Activated naive CD4-positive, alpha-beta T cell treated with anti-CD3 and anti-CD28 coated beads, Interleukin-2, amount 50 U/mL, for 72 hours (primary cell): ENCODE results near the gene SFTA2. TPM values are rescaled to one million over a fixed set of nuclear protein-coding genes. Genes with fewer than 3 reads are reported as not detected.

Experiments
- ATAC-seq, 2 donors: fragments of 150-1000 bp; cut with Tn5 transposase; 2 replicates each; pipeline ENCODE4 v1.10.0; 2021; ENCODE audit warnings: mild to moderate bottlenecking in 2 of 2, moderate library complexity in 2 of 2
- DNase-seq, 2 donors: peaks; one replicate each; pipeline ENCODE4 v3.0.0; 2021 to 2022; ENCODE audit warnings: low spot score in 2 of 2
- H3K27ac Mint-ChIP-seq, 2 donors: one replicate each; pipeline ENCODE4 v1.8.0; 2022; ENCODE audit warnings: mild to moderate bottlenecking in 2 of 2, mixed read lengths in 2 of 2
- H3K36me3 Mint-ChIP-seq, 2 donors: one replicate each; pipeline ENCODE4 v1.8.0; 2022; ENCODE audit warnings: mixed read lengths in 2 of 2
- H3K9me3 Mint-ChIP-seq, 2 donors: one replicate each; pipeline ENCODE4 v1.8.0; 2022; ENCODE audit warnings: mixed read lengths in 2 of 2
- total RNA-seq, 2 donors: library from RNA; stranded (reverse); gene quantifications; one replicate each; pipeline ENCODE4 v1.2.3, GENCODE V29; 2022

Gene SFTA2
- total RNA-seq, 2 donors from 2014 or later, result not detected

DNA sequence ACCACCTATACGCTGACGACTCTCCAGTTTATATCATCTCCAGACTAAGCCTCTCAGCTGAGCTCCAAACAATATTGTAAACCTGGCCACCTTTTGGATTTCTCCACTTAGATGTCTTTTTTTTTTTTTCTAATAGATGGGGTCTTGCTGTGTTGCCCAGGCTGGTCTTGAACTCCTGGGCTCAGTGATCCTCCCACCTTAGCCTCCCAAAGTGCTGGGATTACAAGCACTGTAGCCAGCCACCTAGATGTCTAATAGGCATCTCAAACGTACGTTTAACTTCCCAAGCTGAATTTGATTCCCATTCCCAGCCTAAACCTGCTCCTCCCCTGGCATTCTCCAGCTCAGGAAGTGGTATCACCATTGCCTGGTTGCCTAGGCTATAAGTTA, 42.5 kb downstream of the SFTA2 start:
- Mint-ChIP-seq H3K27ac (no peak overlapping the region), H3K36me3 (no peaks in the 10 kb centered on the region), H3K9me3 (no peaks in the 10 kb centered on the region)
- DNase-seq (no peak), ATAC-seq (no peak)

DNA sequence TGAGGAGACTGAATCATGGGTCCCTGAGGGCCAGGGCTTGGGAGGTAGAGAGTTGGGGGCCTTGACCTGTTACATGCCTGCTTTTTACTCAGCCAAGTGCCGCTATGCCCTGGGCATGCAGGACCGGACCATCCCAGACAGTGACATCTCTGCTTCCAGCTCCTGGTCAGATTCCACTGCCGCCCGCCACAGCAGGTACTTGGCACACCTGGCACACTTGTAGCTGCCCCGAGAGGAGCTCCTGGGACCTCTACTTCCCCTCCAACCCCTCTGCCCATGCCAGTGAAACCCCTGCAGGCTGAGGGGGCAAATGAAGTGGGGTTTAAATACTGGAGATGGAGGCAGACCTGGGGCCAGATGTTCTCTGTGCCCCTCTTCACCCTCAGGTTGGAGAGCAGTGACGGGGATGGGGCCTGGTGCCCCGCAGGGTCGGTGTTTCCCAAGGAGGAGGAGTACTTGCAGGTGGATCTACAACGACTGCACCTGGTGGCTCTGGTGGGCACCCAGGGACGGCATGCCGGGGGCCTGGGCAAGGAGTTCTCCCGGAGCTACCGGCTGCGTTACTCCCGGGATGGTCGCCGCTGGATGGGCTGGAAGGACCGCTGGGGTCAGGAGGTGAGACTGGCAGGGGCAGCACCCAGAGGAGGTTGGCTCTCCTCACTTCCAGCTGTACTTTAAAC, 43.0 kb downstream of the SFTA2 start:
- no peak for DNase-seq

DNA sequence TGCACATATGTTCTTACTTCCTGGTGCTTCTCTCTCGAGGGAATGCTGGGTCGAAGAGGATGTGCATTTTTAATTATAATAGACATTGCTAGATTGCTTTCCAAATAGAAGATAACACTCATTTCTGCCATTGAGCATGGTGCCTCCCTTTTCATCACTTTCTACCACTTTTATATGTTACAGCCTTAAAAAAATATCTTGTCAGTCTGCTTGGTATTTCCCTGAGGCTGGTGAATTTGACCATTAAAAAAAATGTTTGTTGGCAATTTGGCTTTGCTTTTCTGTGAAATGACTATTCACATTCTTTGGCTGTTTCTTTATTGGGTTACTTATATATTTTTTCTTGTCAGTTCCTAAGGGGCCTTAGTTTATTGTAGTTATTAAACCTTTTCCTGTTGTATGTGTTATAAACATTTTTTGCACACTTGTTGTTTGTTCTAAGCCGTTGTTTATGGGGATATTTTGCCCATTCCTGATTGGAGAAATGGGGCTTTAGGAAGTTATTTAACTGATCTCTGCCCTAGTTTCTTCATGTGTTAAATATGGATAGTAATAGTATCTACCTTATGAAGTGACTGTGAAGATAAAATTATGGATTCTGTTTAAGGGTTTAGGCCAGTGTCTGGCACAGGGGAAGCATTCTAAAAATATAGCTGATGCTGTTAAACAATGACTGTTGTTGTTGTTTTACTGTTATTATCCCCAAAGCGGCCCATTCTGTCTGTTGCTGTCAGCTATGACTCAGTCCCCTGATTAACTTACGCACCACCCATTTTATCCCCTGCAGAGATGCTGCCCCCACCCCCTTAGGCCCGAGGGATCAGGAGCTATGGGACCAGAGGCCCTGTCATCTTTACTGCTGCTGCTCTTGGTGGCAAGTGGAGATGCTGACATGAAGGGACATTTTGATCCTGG, 43.8 kb downstream of the SFTA2 start:
- H3K9me3 Mint-ChIP-seq, result no peaks in the 10 kb centered on the region
- ATAC-seq, result no peak
- DNase-seq, result no peak
- no peak overlapping the region for H3K27ac Mint-ChIP-seq
- H3K36me3 Mint-ChIP-seq, result no peaks in the 10 kb centered on the region

More for the DNA sequence above, 43.0 kb downstream of the SFTA2 start:
- H3K27ac Mint-ChIP-seq, result no peak overlapping the region
- no peaks in the 10 kb centered on the region for H3K9me3 Mint-ChIP-seq
- ATAC-seq, result no peak
- H3K36me3 Mint-ChIP-seq, result no peaks in the 10 kb centered on the region

DNA sequence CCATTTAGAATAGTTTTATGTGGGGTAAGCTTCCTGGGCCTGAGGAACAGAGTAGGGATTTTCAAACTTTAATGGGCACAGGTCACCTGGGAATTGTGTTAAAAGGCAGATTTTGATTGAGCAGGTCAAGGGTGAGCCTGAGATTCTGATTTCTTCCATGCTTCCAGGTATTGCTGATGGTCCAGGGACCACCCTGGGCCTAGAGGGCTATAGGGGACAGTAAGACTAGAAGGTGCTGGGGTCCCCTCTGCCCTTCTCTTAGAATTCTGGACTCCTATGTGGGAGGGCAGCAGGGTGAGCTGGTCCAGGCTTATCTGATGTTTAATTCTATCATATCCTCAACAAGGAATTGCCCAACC, 45.1 kb downstream of the SFTA2 start:
- no peaks in the 10 kb centered on the region for H3K9me3 Mint-ChIP-seq
- H3K36me3 Mint-ChIP-seq, result no peaks in the 10 kb centered on the region
- H3K27ac Mint-ChIP-seq, result no peak overlapping the region
- DNase-seq (no peak), ATAC-seq (no peak)

DNA sequence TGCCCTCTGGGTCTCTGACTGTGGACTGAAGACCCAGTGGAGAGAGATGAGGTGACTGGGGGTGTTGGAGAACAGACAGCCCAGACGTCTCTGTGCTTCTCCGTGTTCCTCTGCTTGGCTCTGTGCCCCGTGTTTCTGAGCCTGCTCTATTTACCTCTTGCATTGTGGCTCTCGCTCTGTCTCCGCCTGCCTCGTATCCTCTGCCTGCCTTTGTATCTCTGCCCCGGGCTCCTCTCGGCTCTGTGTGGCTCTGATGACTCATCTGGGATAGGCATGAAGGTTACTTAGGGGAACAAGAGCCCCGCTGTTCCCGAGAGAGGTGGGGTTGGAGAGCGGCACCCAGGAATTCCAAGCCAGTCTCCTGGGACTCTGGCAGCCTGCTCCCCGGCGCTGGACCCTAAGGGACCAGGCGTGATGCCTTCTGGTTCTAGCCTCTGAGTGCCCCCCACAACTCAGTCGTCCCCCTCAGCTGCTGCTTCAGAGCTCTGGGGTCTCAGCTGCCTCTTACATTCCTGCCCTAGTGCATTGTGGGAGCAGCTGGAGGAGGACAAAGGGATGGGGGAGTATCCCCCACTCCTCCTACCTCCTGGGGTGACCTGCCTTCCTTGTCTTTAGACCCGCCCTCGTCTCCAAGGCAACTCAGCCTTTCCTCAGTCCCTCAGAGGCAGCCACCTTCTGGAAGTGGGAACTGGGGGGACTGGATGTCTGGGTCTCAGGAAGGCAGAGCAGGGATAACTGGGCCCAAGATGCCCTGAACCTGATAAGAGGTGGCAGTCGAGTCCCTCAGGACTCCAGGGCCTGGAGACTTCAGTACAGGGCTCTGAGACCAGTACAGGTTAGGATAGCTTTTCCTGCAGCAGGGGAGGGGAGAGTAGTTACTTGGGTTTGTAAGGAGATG, 45.7 kb downstream of the SFTA2 start:
- peak overlapping the region; percentile 16 to 78 for H3K27ac Mint-ChIP-seq
- peak in 1 of 2 donors; percentile 30 for DNase-seq
- no peaks in the 10 kb centered on the region for H3K36me3 Mint-ChIP-seq
- ATAC-seq, result peak; percentile 37 to 49
- H3K9me3 Mint-ChIP-seq, result no peaks in the 10 kb centered on the region

DNA sequence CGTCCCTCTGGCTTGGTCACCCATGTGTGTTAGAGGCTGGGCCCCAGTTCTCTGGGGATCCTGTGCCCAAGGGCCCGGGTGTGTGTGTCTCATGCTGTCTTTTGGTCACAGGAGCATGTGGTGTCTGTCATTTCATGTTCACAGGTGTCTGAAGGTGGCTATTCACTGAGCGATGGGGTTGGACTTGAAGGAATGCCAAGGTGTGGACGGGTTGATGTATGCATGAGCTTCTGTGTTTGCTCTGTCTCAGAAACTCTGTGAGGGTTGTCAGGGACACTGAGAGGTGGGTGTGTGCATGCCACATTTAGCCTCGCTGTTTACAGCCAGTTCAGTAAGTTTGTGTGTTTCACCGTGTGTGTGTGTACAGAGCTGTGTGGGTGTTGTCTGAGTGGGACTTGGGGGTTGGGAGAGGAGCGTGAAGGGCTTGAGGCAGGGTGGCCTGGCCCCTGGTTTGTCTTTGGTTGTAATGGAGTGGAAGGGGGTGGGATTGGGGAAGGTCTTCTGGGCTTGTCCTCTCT, 46.4 kb downstream of the SFTA2 start:
- DNase-seq (no peak), ATAC-seq (peak; percentile 12 to 15)
- H3K36me3 Mint-ChIP-seq, result no peaks in the 10 kb centered on the region
- peak overlapping the region; percentile 27 to 78 for H3K27ac Mint-ChIP-seq
- H3K9me3 Mint-ChIP-seq, result no peaks in the 10 kb centered on the region

DNA sequence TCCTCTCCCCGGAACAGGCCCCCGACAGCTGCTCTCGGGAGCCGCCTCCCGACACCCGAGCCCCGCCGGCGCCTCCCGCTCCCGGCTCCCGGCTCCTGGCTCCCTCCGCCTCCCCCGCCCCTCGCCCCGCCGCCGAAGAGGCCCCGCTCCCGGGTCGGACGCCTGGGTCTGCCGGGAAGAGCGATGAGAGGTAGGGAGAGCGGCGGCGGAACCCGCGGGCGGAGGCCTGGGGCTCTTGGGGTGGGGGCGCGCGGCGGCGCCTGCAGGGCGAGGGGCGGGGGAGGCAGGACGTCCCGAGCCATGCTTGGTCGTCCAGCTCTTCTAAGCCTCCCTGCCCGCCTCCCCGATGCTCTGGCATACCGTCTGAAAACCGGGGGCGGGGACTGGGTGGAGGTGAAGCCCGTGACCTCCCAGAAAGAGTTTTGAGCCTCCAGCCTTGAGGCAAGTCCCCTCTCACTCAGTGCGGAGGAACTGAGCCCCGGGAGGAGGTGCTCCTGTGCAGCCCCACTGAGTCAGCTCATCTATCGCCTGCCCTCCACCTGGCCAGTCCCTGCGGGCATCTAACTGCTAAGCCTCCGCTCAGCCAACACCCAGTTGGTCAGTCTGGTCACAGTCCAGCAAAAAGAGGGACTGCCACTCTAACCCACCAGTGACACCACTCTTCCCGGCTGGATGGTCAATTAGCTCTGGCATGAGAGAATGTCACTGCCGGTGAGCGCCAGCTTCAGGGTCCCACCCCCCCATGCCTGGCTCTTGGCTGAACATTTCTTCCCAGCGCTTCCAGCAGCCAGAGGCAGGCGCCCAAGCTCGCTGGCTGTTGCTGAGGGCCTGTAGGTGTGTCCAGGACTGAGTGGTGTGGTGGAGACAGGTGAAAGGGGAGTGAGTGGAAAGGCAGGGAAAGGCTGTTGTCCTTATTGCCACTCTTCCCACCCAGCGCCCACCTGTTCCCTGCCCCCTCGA, 47.2 kb downstream of the SFTA2 start:
- ATAC-seq (peak; percentile 63 to 80), DNase-seq (peak; percentile 58 to 74)
- H3K36me3 Mint-ChIP-seq, result no peaks in the 10 kb centered on the region
- H3K9me3 Mint-ChIP-seq, result no peaks in the 10 kb centered on the region
- peak overlapping the region in 1 of 2 donors; percentile 78 for H3K27ac Mint-ChIP-seq

DNA sequence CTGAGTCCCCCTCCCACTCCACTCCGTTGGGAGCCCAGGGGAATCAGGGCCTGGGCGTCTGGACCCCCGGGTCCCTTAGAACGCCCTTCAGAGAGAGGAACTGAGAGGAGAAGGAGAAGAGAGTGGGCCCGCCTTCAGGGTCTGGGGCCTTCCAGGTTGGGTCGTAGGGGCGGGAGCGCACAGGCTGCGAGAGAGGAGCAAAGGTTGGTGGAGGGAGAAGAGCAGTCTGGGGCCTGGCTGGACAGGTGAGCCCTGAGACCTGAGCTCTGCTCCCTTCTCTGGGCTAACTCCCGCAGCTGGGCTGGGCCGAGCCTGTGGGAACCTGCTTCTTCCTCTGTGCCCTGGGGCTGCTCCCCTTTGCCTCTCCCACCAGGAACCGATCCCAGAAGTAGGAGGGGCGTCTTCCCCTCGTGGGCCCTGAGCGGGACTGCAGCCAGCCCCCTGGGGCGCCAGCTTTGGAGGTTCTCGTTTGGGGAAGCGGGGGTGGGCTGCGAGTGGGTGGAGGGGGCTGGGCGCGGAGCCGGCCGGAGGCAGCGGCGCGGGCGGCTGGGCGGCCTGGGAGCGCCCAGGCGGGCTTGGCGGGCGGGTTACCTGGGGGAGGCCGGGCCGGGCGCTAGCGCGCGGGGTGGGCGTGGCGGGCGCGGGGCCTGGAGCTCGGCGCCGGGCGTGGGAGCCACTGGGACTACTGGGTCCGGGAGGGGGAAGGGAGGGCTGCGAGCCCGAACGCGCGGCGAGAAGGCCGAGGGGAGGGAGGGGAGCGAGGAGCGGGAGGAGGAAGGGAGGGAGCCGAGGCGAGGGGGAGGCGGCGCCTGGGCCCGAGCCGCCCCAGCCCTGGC, 48.1 kb downstream of the SFTA2 start, which contains the start of gene DDR1:
TSS of gene DDR1 (plus strand) at position 835 of the 836 bp plus-strand sequence. CDS start 4,211 bp downstream, outside the sequence.
- ATAC-seq (peak; percentile 49 to 63), DNase-seq (peak in 1 of 2 donors; percentile 25)
- H3K36me3 Mint-ChIP-seq, result no peaks in the 10 kb centered on the region
- peak within 1 kb of the TSS; percentile 27 to 78 for H3K27ac Mint-ChIP-seq
- no peaks in the 10 kb centered on the region for H3K9me3 Mint-ChIP-seq

DNA sequence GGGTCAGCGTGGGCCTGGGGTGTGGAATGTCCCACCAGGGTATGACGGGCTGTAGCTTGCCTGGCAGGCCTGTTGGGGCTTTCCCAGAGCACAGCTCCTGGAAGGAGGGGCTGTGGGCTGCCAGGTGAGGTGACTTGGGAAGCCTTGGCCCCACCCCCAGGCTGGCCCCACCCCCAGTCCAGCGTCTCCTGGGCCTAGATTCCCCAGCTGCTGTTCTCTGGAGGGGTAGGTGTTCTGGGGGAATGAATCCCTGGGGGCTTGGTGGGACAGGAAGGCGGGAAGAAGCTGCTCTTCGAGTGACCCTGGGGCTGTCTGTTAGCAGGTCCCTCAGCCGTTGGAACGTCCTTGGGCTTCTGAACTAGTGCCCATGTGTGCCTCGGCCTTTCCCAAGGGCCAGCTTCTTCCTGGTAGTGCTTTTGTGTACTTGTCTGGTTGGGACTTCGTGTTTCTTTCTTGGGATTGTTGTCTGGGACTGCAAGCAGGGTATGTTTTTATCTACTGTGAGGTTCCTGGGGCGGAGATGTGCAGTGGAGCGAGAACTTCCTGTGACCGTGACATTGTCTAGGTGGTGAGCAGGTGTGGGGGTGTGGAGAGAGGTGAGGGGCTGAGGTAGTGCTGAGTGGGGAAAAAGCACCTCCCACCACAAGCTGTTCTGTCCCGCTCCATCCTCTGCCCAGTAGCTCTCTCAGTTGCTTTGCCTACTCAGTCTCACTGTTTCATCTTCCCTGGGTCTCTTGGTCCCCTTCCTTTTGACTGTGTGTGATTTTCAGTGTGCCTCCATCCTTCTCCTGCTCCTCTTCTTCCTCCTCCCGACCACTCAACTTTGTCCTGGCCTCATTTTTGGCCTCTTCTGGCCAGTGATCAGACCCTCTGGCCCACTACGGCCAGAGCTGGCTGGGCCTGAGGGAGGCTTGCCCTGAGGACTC, 48.9 kb downstream of the SFTA2 start:
- H3K9me3 Mint-ChIP-seq, result no peaks in the 10 kb centered on the region
- H3K36me3 Mint-ChIP-seq, result no peaks in the 10 kb centered on the region
- H3K27ac Mint-ChIP-seq, result peak overlapping the region in 1 of 2 donors; percentile 61
- ATAC-seq (no peak), DNase-seq (no peak)

DNA sequence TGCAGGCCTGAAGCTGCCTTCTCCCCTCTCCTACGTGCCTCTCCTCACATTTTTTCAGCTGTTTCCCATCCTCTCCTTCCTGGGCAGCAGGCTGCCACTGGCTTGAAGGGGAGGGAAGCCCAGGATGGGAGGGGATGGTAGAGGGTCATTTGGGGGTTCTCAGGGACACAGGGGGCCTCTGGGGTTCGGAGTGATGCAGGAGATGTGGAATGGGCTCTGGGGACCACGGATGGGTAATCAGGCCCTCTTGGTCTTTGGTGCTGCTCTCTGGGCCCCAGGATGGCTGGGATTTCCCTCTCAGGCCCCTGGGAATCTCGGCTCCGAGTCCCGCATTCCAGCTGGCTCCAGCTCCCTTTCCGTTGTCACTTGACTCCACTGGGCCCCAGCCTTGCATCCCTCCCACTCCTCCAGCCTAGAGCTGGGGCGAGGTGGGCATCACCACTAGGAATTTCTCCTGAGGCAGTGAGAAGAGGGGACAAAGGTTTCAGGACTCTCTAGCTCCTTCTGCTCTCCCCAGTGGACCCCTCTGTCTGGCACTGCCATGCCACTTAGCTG, 49.7 kb downstream of the SFTA2 start:
- DNase-seq (peak in 1 of 2 donors; percentile 54), ATAC-seq (no peak)
- Mint-ChIP-seq H3K36me3 (no peaks in the 10 kb centered on the region), H3K9me3 (no peaks in the 10 kb centered on the region), H3K27ac (peak overlapping the region in 1 of 2 donors; percentile 37)

DNA sequence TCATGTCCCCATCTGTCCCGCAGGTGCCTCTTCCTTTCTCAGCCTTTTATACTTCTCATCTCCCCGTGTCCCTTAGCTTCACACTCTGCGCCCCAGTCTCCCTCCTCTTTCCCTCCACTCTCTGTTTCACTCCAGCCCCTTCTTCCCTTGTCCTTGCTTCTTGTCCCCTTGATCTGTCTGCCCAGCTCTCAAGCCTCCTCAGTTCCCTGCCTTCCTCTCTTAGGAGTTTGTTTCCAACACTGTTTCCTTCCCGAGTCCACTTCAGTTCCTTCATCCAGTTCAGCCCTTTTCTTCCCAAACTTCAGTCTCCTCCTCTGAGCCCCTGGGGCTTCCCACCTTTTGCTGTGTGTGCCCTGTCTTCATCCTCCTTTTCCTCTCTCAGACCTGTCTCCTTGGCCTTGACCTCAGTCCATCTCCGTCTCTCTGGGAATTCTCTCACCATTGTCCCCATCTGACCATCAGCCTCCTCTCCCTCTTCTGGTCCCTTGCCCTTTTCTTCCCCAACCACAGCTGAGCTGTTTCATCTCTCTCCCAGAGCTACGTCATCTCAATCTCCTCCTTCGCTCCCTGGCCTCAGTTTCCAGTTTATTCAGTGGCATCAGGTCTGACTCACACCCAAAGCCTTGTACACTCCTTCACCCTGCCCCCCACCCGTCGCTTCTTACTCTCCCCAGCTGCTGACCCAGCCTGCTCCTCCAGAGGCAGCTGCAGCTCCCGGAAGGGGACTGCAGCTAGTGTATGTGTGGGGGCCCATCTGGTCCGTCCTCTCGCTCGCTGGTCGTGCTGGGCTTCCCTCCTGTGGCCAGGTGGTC, 50.4 kb downstream of the SFTA2 start:
- ATAC-seq (no peak), DNase-seq (peak in 1 of 2 donors; percentile 48)
- Mint-ChIP-seq H3K9me3 (no peaks in the 10 kb centered on the region), H3K36me3 (no peaks in the 10 kb centered on the region), H3K27ac (peak overlapping the region in 1 of 2 donors; percentile 37)
